GM21825 (cell line): ENCODE data around the gene GLA.

Source experiments
- ATAC-seq: cut with Tn5 transposase; IDR thresholded peaks from one replicate; pipeline ENCODE4 v1.9.1; 2021; ENCODE audit warnings: mild to moderate bottlenecking, moderate library complexity; ENCODE audit not compliant: unreplicated experiment

Gene GLA

DNA sequence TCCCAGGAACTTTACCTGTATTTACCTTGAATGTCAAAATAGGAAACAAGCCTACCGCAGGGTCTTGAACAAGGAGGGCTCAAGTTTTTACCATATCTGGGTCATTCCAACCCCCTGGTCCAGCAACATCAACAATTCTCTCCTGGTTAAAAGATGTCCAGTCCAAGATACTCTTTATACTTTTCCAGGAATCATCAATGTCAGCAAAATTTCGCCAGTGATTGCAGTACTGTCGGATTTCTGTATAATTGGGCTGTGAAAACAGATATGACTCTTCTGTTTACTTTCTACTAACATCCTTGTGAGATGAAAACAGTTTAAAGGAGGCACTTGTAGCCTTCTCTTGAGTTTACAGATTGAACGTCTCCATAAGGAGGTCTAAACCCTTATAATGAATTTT is 9.0 kb downstream of the GLA start:
- ATAC-seq = no peak

DNA sequence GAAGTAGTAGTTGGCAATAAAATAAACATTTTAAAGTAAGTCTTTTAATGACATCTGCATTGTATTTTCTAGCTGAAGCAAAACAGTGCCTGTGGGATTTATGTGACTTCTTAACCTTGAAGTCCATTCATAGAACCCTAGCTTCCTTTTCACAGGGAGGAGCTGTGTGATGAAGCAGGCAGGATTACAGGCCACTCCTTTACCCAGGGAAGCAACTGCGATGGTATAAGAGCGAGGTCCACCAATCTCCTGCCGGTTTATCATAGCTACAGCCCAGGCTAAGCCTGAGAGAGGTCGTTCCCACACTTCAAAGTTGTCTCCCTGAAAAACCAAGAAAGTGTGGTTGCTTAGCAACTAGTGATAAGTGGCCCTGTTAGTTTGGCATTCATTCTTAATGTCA is 9.9 kb downstream of the GLA start:
- ATAC-seq = no peak

DNA sequence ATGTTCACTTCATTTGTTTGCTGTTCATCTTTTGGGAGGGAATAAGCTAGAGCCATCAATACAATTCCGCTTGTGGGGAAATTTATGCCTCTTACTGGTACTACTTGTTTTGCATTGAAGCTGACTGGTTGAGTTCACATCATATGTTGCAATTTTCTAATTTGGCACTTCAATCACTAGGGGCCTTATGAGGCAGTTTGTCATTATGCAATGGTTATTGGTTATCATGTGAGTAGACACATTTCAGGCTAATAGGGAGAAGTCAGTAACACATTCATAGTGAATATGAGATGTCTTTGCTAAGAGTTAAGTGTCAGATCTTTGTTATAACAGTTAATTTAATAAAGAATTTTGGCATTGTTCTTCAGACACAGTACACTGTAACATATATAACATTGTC is 11.9 kb downstream of the GLA start:
- no peak for ATAC-seq

DNA sequence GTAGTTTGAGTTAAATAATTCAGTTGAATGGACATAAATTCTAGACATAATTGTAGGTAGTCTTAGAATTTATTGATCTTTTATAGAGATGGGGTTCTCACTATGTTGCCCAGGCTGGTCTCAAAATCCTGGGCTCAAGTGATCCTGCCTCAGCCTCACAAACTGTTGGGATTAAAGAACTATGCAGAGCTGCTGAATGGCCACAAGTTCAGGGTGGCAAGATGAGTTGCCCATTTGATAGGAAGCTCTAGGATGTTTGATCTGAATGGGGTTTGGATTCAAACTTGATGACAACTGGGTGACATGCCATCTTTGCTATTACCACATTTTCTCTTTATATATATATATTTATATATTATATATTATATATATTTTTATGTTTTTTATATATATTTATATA is 13.4 kb downstream of the GLA start:
- no peak for ATAC-seq

DNA sequence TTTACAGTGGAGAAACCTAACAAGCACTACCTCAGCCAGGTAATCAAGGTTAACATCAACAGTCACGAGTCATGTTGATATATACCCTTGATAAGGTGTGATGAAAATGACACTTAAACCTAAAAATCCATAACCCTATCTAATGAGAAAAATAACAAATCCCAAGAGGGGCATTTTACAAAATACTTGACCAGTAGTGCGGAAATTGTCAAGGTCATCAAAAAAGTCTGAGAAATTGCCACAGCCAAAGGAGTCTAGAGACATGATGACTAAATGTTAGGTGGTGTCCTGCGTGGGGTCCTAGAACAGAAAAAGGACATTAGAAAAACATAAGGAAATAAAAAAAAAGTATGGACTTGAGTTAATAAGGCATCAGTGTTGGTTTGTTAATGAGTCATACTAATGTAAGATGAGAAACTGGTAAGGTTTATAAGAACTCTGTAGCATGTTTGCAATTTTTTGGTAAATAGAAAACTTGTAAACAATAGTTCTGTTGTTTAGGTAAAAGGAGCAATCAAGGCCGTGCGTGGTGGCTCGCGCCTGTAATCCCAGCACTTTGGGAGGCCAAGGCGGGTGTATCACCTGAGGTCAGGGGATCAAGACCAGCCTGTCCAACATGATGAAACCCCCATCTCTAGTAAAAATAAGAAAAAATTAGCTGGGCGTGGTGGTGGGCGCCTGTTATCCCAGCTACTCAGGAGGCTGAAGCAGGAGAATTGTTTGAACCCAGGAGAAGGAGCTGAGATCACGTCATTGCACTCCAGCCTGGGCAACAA is 14.0 kb downstream of the GLA start:
- ATAC-seq = no peak

DNA sequence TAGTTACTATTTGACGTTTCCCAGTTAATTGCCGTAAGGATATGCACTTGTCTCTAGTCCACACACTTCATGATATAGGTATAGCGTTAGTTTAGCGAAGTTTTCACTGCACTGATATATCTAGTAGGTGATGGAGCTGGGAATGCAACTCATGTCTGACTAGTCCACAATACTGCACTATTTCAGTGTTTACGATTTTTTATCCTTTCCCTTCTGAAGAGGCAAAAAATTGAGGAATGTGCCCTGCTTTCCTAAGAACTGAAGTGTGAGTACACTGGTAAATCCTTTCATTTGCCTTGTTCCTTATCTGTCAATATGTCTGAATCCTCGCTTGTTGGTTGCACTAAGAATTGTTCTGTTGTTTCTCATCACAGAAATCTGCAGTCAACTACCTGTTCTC is 15.9 kb downstream of the GLA start:
- ATAC-seq = no peak

DNA sequence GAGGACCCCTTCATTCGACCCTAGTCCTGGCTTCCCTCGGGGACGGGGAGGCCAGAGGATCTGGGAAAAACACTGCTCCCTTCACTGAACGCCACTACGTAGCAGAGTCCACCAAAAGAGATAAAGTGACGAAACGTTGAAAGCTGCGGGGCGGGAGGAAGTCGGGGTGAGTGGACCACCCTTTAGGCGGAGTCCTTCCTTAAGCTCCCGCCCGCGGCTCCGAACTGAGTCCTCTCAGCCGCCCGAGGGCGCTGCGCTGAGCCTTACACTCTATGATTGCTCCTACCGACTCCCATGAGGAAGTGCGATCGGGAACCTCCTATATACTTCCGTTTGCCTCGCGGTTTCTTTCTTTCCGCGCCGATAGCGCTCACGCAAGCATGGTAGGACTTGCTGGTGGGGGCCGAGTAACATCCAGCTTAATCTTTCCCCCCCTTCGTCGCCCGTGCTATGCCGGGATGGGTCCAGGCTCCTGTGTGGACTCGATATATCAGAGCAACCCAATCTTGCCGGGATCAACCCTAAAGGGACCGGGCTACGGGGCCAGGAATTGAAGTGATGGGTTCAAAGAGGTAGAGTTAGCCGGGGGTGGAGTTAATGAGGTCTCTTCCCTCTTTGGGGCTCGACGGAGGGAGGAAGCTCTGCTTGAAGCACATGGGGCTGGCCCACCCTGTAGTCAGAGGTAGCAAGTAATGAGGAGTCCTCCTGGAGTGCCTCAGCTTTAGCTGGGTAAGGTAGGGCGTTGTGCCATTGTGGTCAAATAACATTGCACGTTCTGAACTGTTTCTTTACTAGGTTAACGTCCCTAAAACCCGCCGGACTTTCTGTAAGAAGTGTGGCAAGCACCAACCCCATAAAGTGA is 16.8 kb downstream of the GLA start, which contains the start of gene RPL36A:
TSS of gene RPL36A (plus strand) at position 348 of the 862 bp plus-strand sequence. CDS start at position 381, 33 bp downstream.
- peak; percentile 82 for ATAC-seq

DNA sequence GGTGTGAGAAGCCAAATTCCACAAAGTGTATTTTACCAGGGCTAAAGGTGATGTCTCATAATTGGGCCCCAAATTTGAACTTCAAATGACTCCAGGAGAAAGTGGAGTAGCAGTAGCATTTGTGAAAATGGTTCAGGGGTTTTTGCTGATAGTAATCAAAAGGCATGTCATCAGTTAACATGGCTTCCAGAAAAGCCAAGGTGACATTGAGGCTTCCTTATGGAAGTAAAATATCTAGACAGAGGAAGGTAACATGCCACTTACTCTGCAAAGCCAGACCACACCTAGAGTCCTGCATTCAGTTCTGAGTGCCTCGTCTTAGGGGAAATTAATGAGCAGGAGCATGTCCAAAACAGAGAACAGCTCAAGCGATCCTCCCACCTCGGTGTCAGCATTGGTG is 19.1 kb downstream of the GLA start:
- ATAC-seq = no peak

DNA sequence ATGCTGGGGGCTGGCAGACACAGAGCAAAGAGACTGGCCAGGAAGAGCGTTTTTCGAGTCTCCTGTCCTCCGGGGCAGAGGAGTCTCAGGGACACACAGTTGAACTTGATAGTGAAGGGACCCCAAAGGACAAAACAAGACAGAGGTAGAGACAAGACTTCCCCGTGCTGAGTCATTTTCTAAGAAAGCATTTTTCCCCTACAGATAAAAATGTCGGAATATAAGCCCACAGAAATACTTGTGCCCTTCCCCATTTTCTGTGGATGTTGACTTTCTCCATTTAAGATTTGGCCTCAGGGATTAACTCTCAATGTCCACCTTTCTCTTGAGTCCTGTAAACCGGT is 21.2 kb downstream of the GLA start:
- ATAC-seq = no peak

DNA sequence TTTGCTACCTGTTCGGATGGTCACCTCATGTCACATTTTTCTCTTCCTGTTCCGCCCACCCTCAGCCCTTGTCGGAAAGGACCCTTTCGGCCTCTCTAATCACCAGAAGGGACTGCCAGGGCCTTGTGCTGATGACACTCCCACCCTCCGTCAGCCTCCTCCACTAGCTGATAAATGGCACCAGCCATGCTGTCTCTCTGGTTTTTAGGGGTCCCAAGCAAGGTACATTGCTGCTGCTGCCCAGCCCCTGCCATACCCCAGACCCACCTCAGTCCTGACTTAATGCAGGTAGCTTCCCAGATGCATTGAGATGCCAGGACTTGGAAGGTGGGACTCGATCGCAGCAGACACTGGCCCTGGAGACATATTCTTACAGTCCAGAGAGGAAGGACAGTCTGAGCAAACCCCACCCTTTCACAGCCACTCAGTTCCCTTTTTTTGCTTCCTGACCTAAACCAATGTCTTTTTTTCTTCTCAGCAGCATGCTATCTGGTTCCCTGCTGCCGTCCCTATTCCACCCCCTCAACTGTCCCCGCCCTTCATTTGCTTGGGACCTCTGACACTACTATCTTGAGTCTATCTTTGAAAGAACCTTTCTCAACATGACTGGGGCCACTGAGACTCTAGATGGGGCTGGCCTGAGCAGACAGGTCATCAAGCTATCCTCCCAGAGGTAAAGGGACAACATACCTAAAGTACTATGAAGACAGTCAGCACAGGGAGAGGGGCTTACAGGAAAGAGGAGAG is 21.8 kb downstream of the GLA start, which contains the start of gene BTK:
TSS of gene BTK (minus strand) at position 397 of the 747 bp plus-strand sequence. CDS start 10,907 bp downstream, outside the sequence.
- peak; percentile 58 for ATAC-seq

DNA sequence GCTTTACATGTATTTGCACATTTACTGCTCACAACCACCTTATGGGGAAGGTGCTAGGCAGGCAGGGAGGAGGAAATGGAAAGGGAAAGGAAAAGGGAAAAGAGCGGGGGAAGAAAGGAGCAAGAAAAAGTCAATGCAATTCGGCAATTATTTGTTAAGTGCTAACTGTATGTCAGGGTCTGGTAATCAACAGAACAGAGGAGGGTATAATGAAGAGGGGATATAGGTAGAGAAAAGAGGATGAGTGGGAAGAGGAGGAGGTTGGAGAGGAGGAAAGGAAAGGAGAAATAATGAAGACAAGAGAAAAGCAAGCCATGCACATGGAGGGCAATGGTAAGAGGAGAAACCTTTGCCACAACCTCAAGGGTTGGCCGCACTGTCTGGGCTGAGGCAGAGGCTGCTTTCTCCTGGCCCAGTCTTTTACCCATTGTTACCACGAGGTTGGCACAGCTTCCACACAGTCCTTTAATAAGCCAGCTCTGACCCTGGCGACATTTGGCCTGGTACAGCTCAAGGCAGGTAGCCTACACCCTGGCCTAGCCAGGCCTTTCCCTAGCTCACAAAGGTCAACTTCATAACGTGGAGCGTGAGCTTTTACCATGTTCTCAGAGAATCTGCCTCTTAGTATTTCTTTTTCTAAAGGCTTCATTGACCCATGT is 22.6 kb downstream of the GLA start:
- ATAC-seq = no peak

DNA sequence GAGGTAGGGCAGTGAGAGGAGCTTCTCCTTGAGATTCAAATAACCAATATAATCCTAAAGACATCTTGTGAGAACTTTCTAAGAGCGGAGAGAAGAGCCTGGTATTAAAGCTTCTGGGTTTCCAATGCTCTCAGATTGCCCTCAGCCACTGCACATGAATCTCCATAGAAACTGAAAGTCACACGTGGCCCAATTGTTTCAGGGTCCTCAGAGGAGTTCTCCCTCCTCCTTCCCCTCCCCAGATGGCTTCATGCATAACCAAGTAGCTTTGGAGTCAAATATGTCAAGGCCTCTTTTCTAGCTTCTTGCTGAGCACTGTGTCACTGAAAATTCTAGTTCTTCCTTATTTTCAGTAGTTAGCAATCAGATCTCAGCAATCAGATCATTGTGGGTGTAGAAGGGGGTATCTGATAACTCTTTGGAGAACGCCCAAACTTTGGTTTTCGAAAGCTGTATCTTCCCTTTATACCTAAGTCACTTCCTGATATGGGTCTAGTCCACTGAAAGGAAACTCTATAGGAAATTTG is 24.0 kb downstream of the GLA start:
- peak; percentile 75 for ATAC-seq

DNA sequence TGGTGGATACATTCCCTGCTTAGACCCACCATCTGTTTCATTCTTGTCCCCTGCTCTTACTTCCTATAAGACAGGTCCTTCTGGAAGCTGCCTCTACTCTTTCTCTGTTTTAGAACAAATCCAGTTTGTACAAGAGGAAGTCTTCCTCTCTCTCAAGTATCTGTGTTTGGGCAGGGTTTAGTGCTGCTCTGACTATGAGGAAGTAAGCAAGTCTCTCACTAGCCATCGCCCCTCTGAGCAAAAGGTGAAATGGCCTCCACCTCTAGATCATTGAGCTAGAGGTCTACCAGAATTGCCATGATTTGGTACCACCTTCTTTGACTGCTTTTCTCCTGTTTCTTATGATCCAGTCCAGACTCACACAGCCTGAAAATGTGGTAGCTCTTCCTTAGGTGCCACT is 30.2 kb downstream of the GLA start:
- ATAC-seq = no peak

DNA sequence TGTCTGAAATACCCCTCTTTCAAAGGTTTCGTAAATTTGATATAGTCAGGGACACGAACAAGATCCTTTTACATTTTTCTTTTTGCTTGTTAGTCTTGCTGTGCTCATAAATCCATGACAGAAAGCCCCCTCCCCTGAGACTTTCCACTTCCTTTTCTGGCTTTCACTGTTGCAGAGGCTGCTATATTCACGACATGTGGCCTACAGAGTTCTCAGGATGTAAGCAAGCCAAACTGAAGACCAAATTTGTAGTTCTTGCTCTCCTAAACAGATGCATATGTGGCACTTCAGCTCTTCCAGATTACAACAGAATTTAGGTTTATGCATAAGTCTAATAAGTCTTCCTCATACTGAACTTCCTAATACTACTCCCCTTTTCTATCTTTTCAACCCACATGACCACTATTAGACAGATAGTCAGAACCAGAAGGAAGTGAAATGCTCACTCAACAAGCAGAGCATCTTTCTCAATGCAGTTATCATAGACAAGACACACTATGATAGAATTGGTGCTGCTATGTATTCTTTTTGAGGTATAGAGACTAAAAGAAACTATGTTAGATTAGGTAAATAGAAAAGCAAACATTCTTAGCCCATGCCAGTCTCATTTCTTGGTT is 36.7 kb downstream of the GLA start:
- peak; percentile 74 for ATAC-seq

DNA sequence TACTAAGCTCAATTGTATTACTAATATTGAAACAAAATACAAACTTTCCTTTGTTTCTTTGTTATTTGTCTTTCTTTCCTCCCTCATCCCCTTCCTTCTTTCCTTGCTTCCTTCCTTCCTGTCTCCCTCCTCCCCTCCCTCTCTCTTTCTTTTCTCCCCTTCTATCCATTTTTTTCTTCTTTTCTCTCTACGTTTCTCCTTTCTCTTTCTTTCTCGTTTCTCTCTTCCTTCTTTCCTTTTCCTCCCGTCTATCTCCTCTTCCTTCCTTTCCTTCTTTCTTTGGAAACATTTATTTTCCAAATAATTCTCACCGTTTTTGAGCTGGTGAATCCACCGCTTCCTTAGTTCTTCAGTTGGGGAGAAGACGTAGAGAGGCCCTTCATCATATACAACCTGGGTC is 38.0 kb downstream of the GLA start:
- no peak for ATAC-seq

DNA sequence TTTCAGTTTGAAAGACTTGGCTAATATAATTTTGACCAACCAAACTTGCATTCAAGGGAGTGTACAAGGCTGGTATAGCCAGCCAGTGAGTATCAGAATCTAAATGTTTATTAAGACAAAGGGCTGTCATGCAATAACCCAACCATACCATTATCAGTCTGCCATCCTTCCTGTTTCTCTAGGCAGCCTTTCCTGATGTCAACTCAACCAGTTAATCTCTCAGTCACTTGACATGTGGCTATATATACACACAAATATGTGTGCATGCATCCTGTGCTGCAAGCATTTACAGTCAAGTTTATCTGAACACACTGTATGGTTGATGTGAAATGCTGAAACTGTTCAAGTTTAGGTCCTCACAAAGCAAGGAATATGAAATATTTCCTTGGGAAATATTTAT is 38.9 kb downstream of the GLA start:
- ATAC-seq = no peak

DNA sequence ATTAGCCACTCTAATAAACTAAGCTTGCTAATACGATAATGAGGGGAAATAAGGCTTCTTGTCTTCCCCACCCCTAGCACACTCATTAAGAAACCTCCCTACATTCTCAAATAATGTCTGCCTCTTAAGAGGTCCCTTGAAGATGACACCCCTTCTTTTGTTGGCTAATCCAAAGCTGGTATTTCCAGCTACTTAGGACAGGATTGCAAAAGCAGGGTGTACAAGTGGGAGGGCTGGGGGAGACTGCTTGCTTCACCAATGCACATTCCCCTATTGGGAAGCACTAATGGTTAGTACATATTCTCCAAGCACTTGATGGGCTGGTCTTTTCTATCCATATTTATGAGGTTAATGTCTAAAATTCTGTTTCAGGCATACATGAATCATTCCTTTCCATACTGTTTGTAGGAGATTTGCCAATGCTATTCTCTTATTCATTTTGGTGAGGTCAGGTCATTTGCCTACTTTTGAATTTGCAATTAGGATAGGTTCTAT is 42.4 kb downstream of the GLA start:
- ATAC-seq = no peak

DNA sequence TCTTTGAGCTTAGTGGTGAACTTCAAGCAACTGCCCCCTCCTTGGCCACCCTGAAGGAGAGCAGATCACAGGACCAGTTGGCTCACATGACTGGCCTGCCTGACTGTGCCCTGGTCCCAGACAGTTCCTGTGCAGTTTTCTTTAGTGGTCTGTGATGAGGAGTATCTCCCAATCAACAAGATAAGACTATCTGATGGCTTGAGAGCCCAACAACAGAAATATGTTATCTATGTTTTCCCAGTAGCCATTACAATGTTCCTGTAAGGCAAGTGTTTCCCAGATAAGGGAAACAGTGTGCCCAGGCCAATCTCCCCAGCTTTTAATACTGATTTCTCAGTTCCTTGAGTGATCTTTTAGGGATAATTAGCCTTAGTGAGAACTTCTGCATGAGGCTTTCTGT is 45.0 kb downstream of the GLA start:
- ATAC-seq = no peak

DNA sequence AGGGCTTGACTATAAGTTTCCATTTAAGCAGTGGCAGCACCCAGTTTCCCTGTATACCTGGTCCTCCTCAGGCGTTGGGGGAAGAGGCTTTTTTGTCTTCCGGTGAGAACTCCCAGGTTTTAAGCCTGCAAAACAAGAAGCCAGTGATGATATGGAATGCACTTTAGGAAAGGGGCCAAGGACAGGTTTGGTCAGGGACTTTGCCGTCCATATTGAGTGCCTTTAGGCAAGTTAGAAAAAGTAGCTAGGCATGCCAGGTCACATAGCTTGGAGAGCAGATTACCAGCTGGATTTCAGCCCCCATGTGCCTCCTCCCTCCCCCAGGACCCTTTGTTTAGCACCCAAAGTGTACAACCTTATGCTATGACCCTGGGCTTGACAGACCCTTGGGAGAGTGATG is 45.6 kb downstream of the GLA start:
- no peak for ATAC-seq

DNA sequence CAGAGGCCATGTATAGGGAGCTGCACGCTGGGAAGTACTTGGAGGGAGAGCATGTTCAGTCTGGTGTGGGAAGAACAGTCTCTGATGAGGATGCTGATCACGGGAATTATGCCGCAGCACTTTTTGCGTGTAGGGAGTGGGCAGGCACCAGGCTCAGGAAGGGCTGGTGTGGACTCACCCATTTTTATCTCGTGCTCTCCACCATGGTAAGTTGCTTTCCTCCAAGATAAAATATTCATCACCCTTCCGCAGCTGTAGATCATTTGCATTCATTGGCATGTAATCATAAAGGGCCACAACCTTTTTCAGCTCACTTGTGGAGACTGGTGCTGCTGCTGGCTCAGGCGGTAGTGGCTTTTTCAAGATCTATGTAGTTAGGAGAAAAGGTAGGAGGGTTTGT is 47.3 kb downstream of the GLA start:
- no peak for ATAC-seq
